OCI-LY7 (cell line): ENCODE results near the gene ZNF526. TPM values are rescaled to one million over a fixed set of nuclear protein-coding genes. Genes with fewer than 3 reads are reported as not detected.

Experiments
- BruUV-seq: library from RNA; stranded (reverse); fragments of 400-500 nt; replicated peaks from 2 replicates; lab custom pipeline; 2021; lab: Mats Ljungman, UMichigan
- CTCF ChIA-PET: fragments of 300-600 bp; sonication (Branson Sonifier 250); formaldehyde crosslinking; loops from one replicate; lab custom pipeline; 2022; ENCODE audit warnings: antibody characterized with exemption; ENCODE audit not compliant: unreplicated experiment; lab: Charles Lee
- POLR2A ChIA-PET: fragments of 300-600 bp; sonication (Branson Sonifier 250); formaldehyde crosslinking; loops from one replicate; lab custom pipeline; 2022; ENCODE audit warnings: antibody characterized with exemption; lab: Charles Lee
- DNase-seq: peaks from one replicate; pipeline ENCODE4 v3.0.0-alpha.2; 2015; ENCODE audit warnings: low spot score
- H2AFZ ChIP-seq: fragments of 200-600 bp; sonication (generic), shearing (Covaris generic); 2 replicates; pipeline ENCODE4 v1.6.1; 2014; ENCODE audit warnings: mild to moderate bottlenecking, antibody characterized with exemption, low read length, moderate library complexity
- H3K27ac ChIP-seq: fragments of 200-600 bp; sonication (generic); 2 replicates; pipeline ENCODE4 v1.5.1; 2014; ENCODE audit warnings: mixed run types, low read depth, mild to moderate bottlenecking, moderate library complexity, low read length, inconsistent platforms; ENCODE audit not compliant: poor library complexity, severe bottlenecking
- H3K36me3 ChIP-seq: fragments of 200-600 bp; sonication (generic); 2 replicates; pipeline ENCODE4 v1.6.1; 2014; ENCODE audit warnings: mild to moderate bottlenecking, antibody characterized with exemption, low read length, moderate library complexity, mixed read lengths; ENCODE audit not compliant: insufficient read depth
- H3K4me1 ChIP-seq: fragments of 200-600 bp; sonication (generic); 2 replicates; pipeline ENCODE4 v1.5.1; 2014; ENCODE audit warnings: mild to moderate bottlenecking, low read length; ENCODE audit not compliant: insufficient read depth, poor library complexity, severe bottlenecking
- H3K4me2 ChIP-seq: fragments of 200-600 bp; sonication (generic); 2 replicates; pipeline ENCODE4 v1.6.1; 2014; ENCODE audit warnings: mild to moderate bottlenecking, low read length
- H3K4me3 ChIP-seq: fragments of 200-600 bp; sonication (generic); 2 replicates; pipeline ENCODE4 v1.5.1; 2014; ENCODE audit warnings: mild to moderate bottlenecking, low read depth, low read length; ENCODE audit not compliant: poor library complexity, severe bottlenecking
- H3K79me2 ChIP-seq: fragments of 200-600 bp; sonication (generic); 2 replicates; pipeline ENCODE4 v1.6.1; 2016; ENCODE audit warnings: low read depth, mild to moderate bottlenecking, low read length, moderate library complexity, mixed read lengths; ENCODE audit not compliant: insufficient read depth
- H3K9me2 ChIP-seq: fragments of 200-600 bp; sonication (generic); 2 replicates; pipeline ENCODE4 v1.6.1; 2016; ENCODE audit warnings: mild to moderate bottlenecking, low read length, mixed read lengths; ENCODE audit not compliant: insufficient read depth
- H3K9me3 ChIP-seq: fragments of 200-600 bp; sonication (generic); 2 replicates; pipeline ENCODE4 v1.6.1; 2014; ENCODE audit warnings: mild to moderate bottlenecking, mixed run types, low read length, mixed read lengths
- H4K20me1 ChIP-seq: fragments of 200-600 bp; sonication (generic); 2 replicates; pipeline ENCODE4 v1.6.1; 2014; ENCODE audit warnings: mild to moderate bottlenecking, antibody characterized with exemption, low read length, moderate library complexity, mixed read lengths; ENCODE audit not compliant: insufficient read depth
- CTCF ChIP-seq: fragments of 200-600 bp; sonication (generic); conservative IDR thresholded peaks from 2 replicates; pipeline ENCODE4 v1.5.1; 2014; ENCODE audit warnings: mild to moderate bottlenecking, antibody characterized with exemption, low read length, moderate library complexity, mixed read lengths
- EZH2phosphoT487 ChIP-seq: fragments of 200-600 bp; sonication (generic); IDR thresholded peaks from 2 replicates; pipeline ENCODE4 v1.6.1; 2018; ENCODE audit warnings: low read depth, borderline replicate concordance, mild to moderate bottlenecking, mixed run types, antibody characterized with exemption, low read length, moderate library complexity, mixed read lengths
- intact Hi-C: fragments of 100-400 bp; cut with micrococcal nuclease; formaldehyde crosslinking; loops from one replicate; pipeline ENCODE4 v1.10.0; 2022; ENCODE audit not compliant: unreplicated experiment
- total RNA-seq, 2 experiments: library from RNA; depleted of rRNA in 1 of 2; stranded (reverse); fragments of >200 nt in 1 of 2; shearing (Covaris generic) in 1 of 2; gene quantifications; 2 replicates each; pipeline ENCODE4 v1.2.3, GENCODE V29; 2014 to 2022

ZNF526 gene
- total RNA-seq, 2 experiments from 2014 or later: 9.0 to 12.7 TPM

GRCh38 chr19:42214810-42215485 lies 5.2 kb upstream of the ZNF526 start:
- no peak for TF ChIP-seq CTCF
- TF ChIP-seq EZH2phosphoT487: no peak
- Histone ChIP-seq H3K4me1 (peaks cover 31% of the 10 kb centered on the region), H3K9me3 (no peaks in the 10 kb centered on the region), H3K9me2 (no peaks in the 10 kb centered on the region), H4K20me1 (peaks cover 10% of the 10 kb centered on the region; the same call in 1 of the 2 replicates), H3K4me3 (no peak overlapping the region), H3K27ac (no peak overlapping the region), H3K36me3 (peaks cover 52% of the 10 kb centered on the region), H2AFZ (no peak overlapping the region), H3K4me2 (peak overlapping the region; percentile 91; the same call in 1 of the 2 replicates), H3K79me2 (peaks cover 39% of the 10 kb centered on the region; the same call in 1 of the 2 replicates)
- intact Hi-C loops: no loop called here
- CTCF ChIA-PET: no interaction called here
- BruUV-seq: no TSS peak
- no peak for DNase-seq
- POLR2A ChIA-PET: no interaction called here

DNA sequence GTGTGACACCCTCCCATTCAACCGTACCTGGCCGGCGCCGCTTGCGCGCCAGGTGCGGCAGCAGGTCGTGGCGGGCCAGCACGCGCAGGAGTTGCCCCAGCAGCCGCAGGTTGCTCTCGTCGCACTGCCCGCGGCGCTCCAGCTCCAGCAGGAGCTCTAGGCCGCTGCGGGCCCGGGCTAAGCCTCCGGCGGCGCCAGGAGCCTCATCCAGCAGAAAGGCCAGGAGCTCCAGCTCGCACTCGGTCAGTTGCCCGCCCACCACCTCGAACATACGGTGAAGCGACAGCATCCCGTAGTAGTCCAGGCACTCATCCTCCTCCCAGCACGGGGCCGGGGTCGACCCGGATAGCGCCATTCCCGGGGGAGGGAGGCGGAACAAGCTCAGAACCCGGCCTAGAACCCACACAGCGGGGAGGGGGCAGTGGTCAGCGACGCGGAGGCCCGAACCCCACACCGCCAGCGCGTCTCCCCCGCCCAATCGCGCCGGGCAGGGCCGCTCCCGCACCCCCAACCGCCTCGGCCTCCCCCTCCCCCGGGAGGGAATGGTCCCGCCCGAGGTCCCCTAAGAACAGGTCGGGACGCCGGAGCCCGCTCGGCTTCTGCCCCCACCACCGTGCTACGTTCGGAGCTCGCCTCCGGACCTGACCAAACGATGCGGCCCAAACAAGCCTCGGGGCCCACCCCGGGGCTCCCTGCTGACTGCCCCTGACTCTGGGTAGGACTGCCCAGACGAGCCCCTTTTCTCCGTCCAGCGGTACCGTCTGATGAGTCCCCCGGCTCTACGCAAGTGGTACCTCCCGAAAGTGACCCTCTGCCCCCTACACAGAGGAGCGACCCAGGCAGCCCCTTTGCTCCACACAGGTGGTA lies 3.2 kb upstream of the ZNF526 start:
- ChIA-PET POLR2A (interaction anchor here (0.5 kb wide), 1 partner anchor 16 kb away, joined by 3 read pairs; no protein-coding TSS in a partner anchor), CTCF (no interaction called here)
- TF ChIP-seq CTCF (no peak), EZH2phosphoT487 (no peak)
- intact Hi-C loops: no loop called here
- peaks cover 10% of the 10 kb centered on the region; the same call in 1 of the 2 replicates for H4K20me1 ChIP-seq
- no peaks in the 10 kb centered on the region for H3K9me2 ChIP-seq
- peaks cover 42% of the 10 kb centered on the region for H3K4me1 ChIP-seq
- H3K27ac ChIP-seq: peak overlapping the region; percentile 52
- no TSS peak for BruUV-seq
- peak overlapping the region; percentile 33; the same call in 1 of the 2 replicates for H2AFZ ChIP-seq
- peak; percentile 69 for DNase-seq
- H3K79me2 ChIP-seq: peaks cover 56% of the 10 kb centered on the region
- H3K4me3 ChIP-seq: peak overlapping the region; percentile 85
- H3K9me3 ChIP-seq: no peaks in the 10 kb centered on the region
- H3K36me3 ChIP-seq: peaks cover 35% of the 10 kb centered on the region
- H3K4me2 ChIP-seq: peak overlapping the region; percentile 91
